C1 segment of cervical spinal cord (tissue), 14 donors: ENCODE data around the gene HDAC10.

Source experiments
- DNase-seq, 14 donors: peaks; one replicate each; lab custom pipeline; 2025; lab: John Stamatoyannopoulos, UW

Gene HDAC10

GRCh38 chr22:50202130-50202666, 48.9 kb downstream of the HDAC10 start:
- DNase-seq, result no peak

GRCh38 chr22:50201191-50202129, 49.6 kb downstream of the HDAC10 start:
- DNase-seq, result peak in 1 of 14 donors; percentile 73

GRCh38 chr22:50200461-50201190, 50.4 kb downstream of the HDAC10 start, which contains the start of gene SELENOO:
Gene SELENOO (plus strand): TSS chr22:50201011. CDS start chr22:50201037, 26 bp downstream.
- DNase-seq, result peak; percentile 33 to 95 (median 88)

- DNase-seq, result no peak
These were observed 51.1 kb downstream of the HDAC10 start for GRCh38 chr22:50199829-50200460.

- DNase-seq, result peak in 1 of 14 donors; percentile 89
These were observed 51.8 kb downstream of the HDAC10 start for GRCh38 chr22:50199251-50199721.

- DNase-seq, result no peak
These were observed 52.4 kb downstream of the HDAC10 start for GRCh38 chr22:50198624-50199017.

GRCh38 chr22:50197856-50198623, 53.0 kb downstream of the HDAC10 start:
- no peak for DNase-seq

- no peak for DNase-seq
These were observed 53.9 kb downstream of the HDAC10 start for GRCh38 chr22:50197000-50197800.

GRCh38 chr22:50196256-50196655, 54.8 kb downstream of the HDAC10 start:
- DNase-seq, result no peak
